Activated T-helper 1 cell treated with Interleukin-2 at 50 U/mL for 16 hours (primary cell): ENCODE results near the gene NHS.

Experiments
- DNase-seq: peaks from one replicate; pipeline ENCODE4 v3.0.0-alpha.2; 2020; ENCODE audit warnings: low read depth

The NHS gene

GRCh38 chrX:17588303-17588702 lies 213.3 kb downstream of the NHS start:
- no peak for DNase-seq

GRCh38 chrX:17590892-17591740 lies 216.1 kb downstream of the NHS start:
- no peak for DNase-seq

- DNase-seq, result no peak
Observed at GRCh38 chrX:17591741-17592110, 216.7 kb downstream of the NHS start.

- DNase-seq, result no peak
Observed at GRCh38 chrX:17592117-17592516, 217.1 kb downstream of the NHS start.

GRCh38 chrX:17594693-17595092 lies 219.7 kb downstream of the NHS start:
- DNase-seq, result no peak

GRCh38 chrX:17595456-17596035 lies 220.5 kb downstream of the NHS start:
- no peak for DNase-seq

GRCh38 chrX:17596061-17596460 lies 221.1 kb downstream of the NHS start:
- DNase-seq, result no peak

- DNase-seq, result no peak
Observed at GRCh38 chrX:17596546-17597205, 221.7 kb downstream of the NHS start.

- DNase-seq, result no peak
Observed at GRCh38 chrX:17597327-17597726, 222.3 kb downstream of the NHS start.

GRCh38 chrX:17597836-17598439 lies 222.9 kb downstream of the NHS start:
- no peak for DNase-seq

- no peak for DNase-seq
Observed at GRCh38 chrX:17601441-17602200, 226.6 kb downstream of the NHS start.

GRCh38 chrX:17602245-17602644 lies 227.2 kb downstream of the NHS start:
- no peak for DNase-seq

GRCh38 chrX:17603196-17603595 lies 228.2 kb downstream of the NHS start:
- DNase-seq, result no peak

- no peak for DNase-seq
Observed at GRCh38 chrX:17605676-17606075, 230.7 kb downstream of the NHS start.

GRCh38 chrX:17606231-17606630 lies 231.2 kb downstream of the NHS start:
- no peak for DNase-seq

GRCh38 chrX:17608888-17609287 lies 233.9 kb downstream of the NHS start:
- DNase-seq, result no peak

- no peak for DNase-seq
Observed at GRCh38 chrX:17610788-17611187, 235.8 kb downstream of the NHS start.

- DNase-seq, result no peak
Observed at GRCh38 chrX:17613979-17614588, 239.1 kb downstream of the NHS start.

GRCh38 chrX:17616936-17617335 lies 241.9 kb downstream of the NHS start:
- DNase-seq, result no peak

GRCh38 chrX:17617806-17618205 lies 242.8 kb downstream of the NHS start:
- no peak for DNase-seq

GRCh38 chrX:17621566-17622270 lies 246.7 kb downstream of the NHS start:
- no peak for DNase-seq
